OCI-LY3 (cell line): ENCODE results near the gene CTTN.

Experiments used
- H2AFZ ChIP-seq: fragments of 200-600, 300-600 bp; shearing (Covaris generic); 2 replicates; pipeline ENCODE4 v1.6.0; 2014; ENCODE audit warnings: antibody characterized with exemption, low read depth, low read length
- H3K27ac ChIP-seq: fragments of 200-600, 300-600 bp; sonication (generic); 2 replicates; pipeline ENCODE4 v1.5.1; 2014; ENCODE audit warnings: mild to moderate bottlenecking, low read length, moderate library complexity, mixed read lengths
- H3K27me3 ChIP-seq: fragments of 200-600, 300-600 bp; sonication (generic); 2 replicates; pipeline ENCODE4 v1.6.1; 2014; ENCODE audit warnings: low read depth, low read length, mixed read lengths
- H3K36me3 ChIP-seq: fragments of 200-600, 300-600 bp; sonication (generic); replicated peaks from 2 replicates; pipeline ENCODE3; 2014; ENCODE audit warnings: low read depth, low read length, mixed read lengths
- H3K4me1 ChIP-seq: fragments of 300-600, 200-600 bp; sonication (generic); 2 replicates; pipeline ENCODE4 v1.6.1; 2014; ENCODE audit warnings: low read length, mixed read lengths
- H3K4me2 ChIP-seq: fragments of 200-600, 300-600 bp; sonication (generic); 2 replicates; pipeline ENCODE4 v1.6.1; 2014; ENCODE audit warnings: low read length, mixed read lengths
- H3K4me3 ChIP-seq: fragments of 300-600, 200-600 bp; sonication (generic); 2 replicates; pipeline ENCODE4 v1.5.1; 2014; ENCODE audit warnings: antibody characterized with exemption, mild to moderate bottlenecking, low read length, moderate library complexity
- H3K79me2 ChIP-seq: fragments of 300-600, 200-600 bp; shearing (Covaris generic); 2 replicates; pipeline ENCODE4 v1.6.1; 2014; ENCODE audit warnings: mild to moderate bottlenecking, low read length, mixed read lengths
- H3K9ac ChIP-seq: fragments of 300-600, 200-600 bp; shearing (Covaris generic); 2 replicates; pipeline ENCODE4 v1.6.0; 2014; ENCODE audit warnings: mild to moderate bottlenecking, low read length, moderate library complexity
- H3K9me3 ChIP-seq: fragments of 200-600, 300-600 bp; shearing (Covaris generic); 2 replicates; pipeline ENCODE4 v1.6.1; 2014; ENCODE audit warnings: low read length, mixed read lengths; ENCODE audit not compliant: insufficient read depth
- H4K20me1 ChIP-seq: fragments of 200-600, 300-600 bp; sonication (generic); 2 replicates; pipeline ENCODE4 v1.6.1; 2016; ENCODE audit warnings: low read length, mixed read lengths; ENCODE audit not compliant: insufficient read depth
- EZH2phosphoT487 ChIP-seq: fragments of 200-600 bp; shearing (Covaris generic); IDR thresholded peaks from 2 replicates; pipeline ENCODE4 v1.6.1; 2018; ENCODE audit warnings: antibody characterized with exemption, mixed run types, low read depth
- TF ChIP-seq, protein P1 (sequence below): fragments of 200-600, 300-600 bp; sonication (generic); IDR thresholded peaks from 2 replicates; pipeline ENCODE4 v1.5.1; 2014; ENCODE audit warnings: antibody characterized with exemption, low read length, low read depth

Gene CTTN

DNA sequence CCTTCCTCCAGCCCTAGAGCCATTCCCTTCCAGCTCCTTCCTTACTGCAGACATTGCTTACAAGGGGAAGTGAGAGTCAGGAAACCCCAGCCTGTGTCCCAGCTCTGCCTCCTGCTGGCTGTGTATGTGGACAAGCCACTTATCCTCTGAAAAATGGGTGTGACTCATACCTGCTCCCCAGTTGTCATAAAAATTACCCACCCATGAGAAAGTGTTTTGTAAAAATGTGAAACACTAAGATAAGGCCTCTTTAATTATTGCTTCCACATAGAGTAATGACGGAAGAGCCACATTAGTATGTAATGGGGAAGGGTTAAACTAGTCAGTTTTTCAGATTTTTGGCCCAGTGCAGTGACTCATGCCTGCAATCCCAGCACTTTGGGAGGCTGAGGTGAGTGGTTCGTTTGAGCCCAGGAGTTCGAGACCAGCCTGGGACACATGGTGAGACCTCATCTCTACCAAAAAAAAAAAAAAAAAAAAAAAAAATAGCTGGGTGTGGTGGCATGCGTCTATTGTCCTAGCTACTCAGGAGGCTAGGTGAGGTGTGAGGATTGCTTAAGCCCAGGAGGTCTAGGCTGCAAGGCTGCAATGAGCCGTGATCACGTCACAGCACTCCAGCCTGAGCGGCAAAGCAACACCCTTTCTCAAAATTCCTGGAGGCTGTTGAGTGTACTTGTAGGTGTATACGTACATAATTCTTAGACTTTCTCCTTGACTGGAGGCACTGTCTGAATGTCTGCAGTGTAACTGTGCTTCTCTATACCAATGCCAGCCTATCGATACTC, 84.9 kb downstream of the CTTN start:
- Histone ChIP-seq H3K9ac (no peak overlapping the region), H2AFZ (no peak overlapping the region), H4K20me1 (no peaks in the 10 kb centered on the region), H3K4me1 (peaks cover 15% of the 10 kb centered on the region), H3K27me3 (no peaks in the 10 kb centered on the region; the same call in 1 of the 2 replicates), H3K36me3 (no peaks in the 10 kb centered on the region), H3K27ac (no peak overlapping the region), H3K4me3 (no peak overlapping the region), H3K4me2 (0 out of 2 replicates have a peak overlapping the region, but pooled peaks have one; percentile 20), H3K9me3 (no peaks in the 10 kb centered on the region), H3K79me2 (no peaks in the 10 kb centered on the region)
- TF ChIP-seq, protein P1, sequence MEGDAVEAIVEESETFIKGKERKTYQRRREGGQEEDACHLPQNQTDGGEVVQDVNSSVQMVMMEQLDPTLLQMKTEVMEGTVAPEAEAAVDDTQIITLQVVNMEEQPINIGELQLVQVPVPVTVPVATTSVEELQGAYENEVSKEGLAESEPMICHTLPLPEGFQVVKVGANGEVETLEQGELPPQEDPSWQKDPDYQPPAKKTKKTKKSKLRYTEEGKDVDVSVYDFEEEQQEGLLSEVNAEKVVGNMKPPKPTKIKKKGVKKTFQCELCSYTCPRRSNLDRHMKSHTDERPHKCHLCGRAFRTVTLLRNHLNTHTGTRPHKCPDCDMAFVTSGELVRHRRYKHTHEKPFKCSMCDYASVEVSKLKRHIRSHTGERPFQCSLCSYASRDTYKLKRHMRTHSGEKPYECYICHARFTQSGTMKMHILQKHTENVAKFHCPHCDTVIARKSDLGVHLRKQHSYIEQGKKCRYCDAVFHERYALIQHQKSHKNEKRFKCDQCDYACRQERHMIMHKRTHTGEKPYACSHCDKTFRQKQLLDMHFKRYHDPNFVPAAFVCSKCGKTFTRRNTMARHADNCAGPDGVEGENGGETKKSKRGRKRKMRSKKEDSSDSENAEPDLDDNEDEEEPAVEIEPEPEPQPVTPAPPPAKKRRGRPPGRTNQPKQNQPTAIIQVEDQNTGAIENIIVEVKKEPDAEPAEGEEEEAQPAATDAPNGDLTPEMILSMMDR: peak; percentile 69
- TF ChIP-seq EZH2phosphoT487: no peak

DNA sequence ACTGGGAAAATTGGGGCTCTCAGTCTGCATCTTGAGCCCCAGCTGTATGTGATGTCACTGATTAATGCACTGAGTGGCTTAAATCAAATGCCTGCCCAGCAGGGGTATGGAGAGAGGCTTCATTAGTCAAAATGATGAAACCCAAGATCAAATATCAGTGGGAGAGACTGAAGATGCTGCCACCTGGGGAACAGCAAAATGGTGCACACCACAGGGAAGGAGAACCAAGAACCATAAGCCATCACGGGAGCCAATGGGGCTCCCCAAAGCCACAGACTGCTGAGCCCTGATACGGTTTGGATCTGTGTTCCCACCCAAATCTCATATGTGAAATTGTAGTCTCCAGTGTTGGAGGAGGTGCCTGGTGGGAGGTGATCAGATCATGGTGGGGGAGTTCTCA, 85.6 kb downstream of the CTTN start:
- no peaks in the 10 kb centered on the region; the same call in 1 of the 2 replicates for H3K27me3 ChIP-seq
- H3K36me3 ChIP-seq: no peaks in the 10 kb centered on the region
- no peak overlapping the region for H3K4me2 ChIP-seq
- H4K20me1 ChIP-seq: no peaks in the 10 kb centered on the region
- no peak overlapping the region for H2AFZ ChIP-seq
- no peak overlapping the region for H3K27ac ChIP-seq
- TF ChIP-seq, protein P1: no peak
- no peak for TF ChIP-seq EZH2phosphoT487
- H3K9me3 ChIP-seq: no peaks in the 10 kb centered on the region
- H3K4me3 ChIP-seq: no peak overlapping the region
- no peak overlapping the region for H3K9ac ChIP-seq
- H3K79me2 ChIP-seq: no peaks in the 10 kb centered on the region
- peaks cover 15% of the 10 kb centered on the region for H3K4me1 ChIP-seq

DNA sequence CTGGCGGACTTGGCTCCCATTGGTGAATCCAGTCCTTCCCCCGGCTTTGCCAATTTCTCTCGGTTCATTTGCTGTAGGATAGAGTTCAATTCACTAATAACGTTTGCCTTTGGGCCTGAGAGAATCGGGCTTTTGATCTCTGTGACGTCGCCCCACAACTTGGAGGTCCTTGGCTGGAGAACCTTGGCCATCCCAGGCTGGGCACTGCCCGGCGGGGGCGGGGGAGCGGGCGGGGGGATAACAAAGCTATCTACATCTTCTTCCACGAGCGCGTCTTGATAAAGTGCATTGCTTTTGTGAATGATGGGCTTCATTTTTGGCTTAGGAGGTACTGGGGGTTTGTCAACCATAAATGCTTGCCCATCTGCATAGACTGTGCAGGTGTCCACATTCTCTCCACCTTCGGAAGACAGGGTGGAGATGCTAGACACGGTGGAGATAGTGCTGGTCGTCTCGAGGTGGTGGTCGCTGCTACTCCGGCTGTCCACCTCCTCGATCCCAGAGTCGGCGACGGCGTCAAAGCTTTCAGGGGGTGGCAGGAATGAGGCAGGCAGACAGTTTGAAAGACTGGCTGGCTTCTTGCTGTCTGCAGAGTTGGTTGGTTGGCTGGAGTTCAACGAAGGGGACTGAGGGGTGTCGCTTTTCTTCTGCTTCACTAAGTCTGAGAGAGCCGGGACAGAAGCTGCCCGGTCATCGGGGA, 87.1 kb downstream of the CTTN start:
- Histone ChIP-seq H3K4me1 (peaks cover 15% of the 10 kb centered on the region), H4K20me1 (no peaks in the 10 kb centered on the region), H3K79me2 (no peaks in the 10 kb centered on the region), H3K27me3 (no peaks in the 10 kb centered on the region; the same call in 1 of the 2 replicates), H3K27ac (no peak overlapping the region), H3K4me2 (no peak overlapping the region), H3K36me3 (no peaks in the 10 kb centered on the region), H3K9ac (no peak overlapping the region), H3K9me3 (no peaks in the 10 kb centered on the region), H3K4me3 (no peak overlapping the region), H2AFZ (no peak overlapping the region)
- TF ChIP-seq EZH2phosphoT487: no peak
- TF ChIP-seq, protein P1: no peak

DNA sequence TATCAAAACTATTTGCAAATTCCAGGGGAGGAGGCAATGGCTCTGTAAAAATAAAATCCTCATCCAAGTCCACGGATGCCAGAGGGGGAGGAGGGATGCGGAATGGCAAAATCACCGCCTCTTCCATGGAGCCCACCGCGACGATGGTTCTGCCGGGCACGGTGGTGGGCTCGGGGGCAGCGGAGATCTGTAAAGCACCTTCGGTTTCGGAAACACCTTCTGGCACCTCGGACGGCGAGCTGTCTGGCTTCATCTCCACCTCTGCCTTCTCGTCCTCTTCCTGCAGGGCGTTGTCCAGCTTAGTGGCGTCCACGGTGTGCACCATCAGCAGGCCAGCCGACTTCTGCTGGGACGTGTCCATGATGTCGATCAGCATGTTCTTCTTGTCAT, 87.7 kb downstream of the CTTN start:
- Histone ChIP-seq H3K4me2 (no peak overlapping the region), H3K79me2 (no peaks in the 10 kb centered on the region), H3K9ac (no peak overlapping the region), H4K20me1 (no peaks in the 10 kb centered on the region), H3K4me1 (peaks cover 15% of the 10 kb centered on the region), H3K4me3 (no peak overlapping the region), H3K36me3 (no peaks in the 10 kb centered on the region), H3K27ac (no peak overlapping the region), H3K27me3 (no peaks in the 10 kb centered on the region; the same call in 1 of the 2 replicates), H2AFZ (no peak overlapping the region), H3K9me3 (peaks cover under 1% of the 10 kb centered on the region)
- TF ChIP-seq, protein P1: no peak
- no peak for TF ChIP-seq EZH2phosphoT487
